CD14-positive monocyte (primary cell): ENCODE results near the gene C16orf96. TPM values are rescaled to one million over a fixed set of nuclear protein-coding genes. Genes with fewer than 3 reads are reported as not detected.
A peak's percentile ranks its signal among the peaks of the same experiment; 100 is the strongest.

Experiments used
- DNase-seq, 3 donors: peaks; one replicate each; pipeline ENCODE4 v3.0.0-alpha.2; 2011 to 2022
- H2AFZ ChIP-seq: 2 replicates; pipeline ENCODE4 v1.6.0; 2012; ENCODE audit warnings: mild to moderate bottlenecking, low read depth, low read length, inconsistent platforms; ENCODE audit not compliant: insufficient read depth, poor library complexity, severe bottlenecking
- H3K27ac ChIP-seq, 2 donors: 1 replicate in 1 of 2; 2 replicates in 1 of 2; pipeline ENCODE4 v1.5.1; 2012 to 2013; ENCODE audit warnings: low read length in 2 of 2, control low read depth in 1 of 2, inconsistent platforms in 1 of 2, low read depth in 1 of 2, mild to moderate bottlenecking in 1 of 2
- H3K27me3 ChIP-seq, 2 donors: one replicate each; pipeline versions ENCODE4 v1.6.0 to v1.6.1; 2011 to 2013; ENCODE audit warnings: low read length in 2 of 2; ENCODE audit not compliant: control insufficient read depth in 2 of 2, insufficient read depth in 2 of 2
- H3K36me3 ChIP-seq, 2 donors: replicated peaks in 1 of 2; 1 replicate in 1 of 2; 2 replicates in 1 of 2; pipeline versions ENCODE4 v1.5.1 to v1.6.1; 2012 to 2013; ENCODE audit warnings: low read length in 2 of 2, control low read depth in 1 of 2, inconsistent platforms in 1 of 2, mild to moderate bottlenecking in 1 of 2; ENCODE audit not compliant: insufficient read depth in 2 of 2, control insufficient read depth in 1 of 2
- H3K4me1 ChIP-seq, 2 donors: 1 replicate in 1 of 2; 2 replicates in 1 of 2; pipeline versions ENCODE4 v1.5.1 to v1.6.1; 2012 to 2013; ENCODE audit warnings: low read length in 2 of 2, control low read depth in 1 of 2, inconsistent platforms in 1 of 2, mild to moderate bottlenecking in 1 of 2, moderate library complexity in 1 of 2; ENCODE audit not compliant: insufficient read depth in 2 of 2, control insufficient read depth in 1 of 2
- H3K4me2 ChIP-seq: replicated peaks from 2 replicates; pipeline ENCODE3; 2012; ENCODE audit warnings: low read length, moderate library complexity, mild to moderate bottlenecking; ENCODE audit not compliant: poor library complexity, severe bottlenecking; ENCODE audit errors: extremely low read depth
- H3K4me3 ChIP-seq, 3 experiments: fragments of 200-600 bp in 1 of 3; sonication (generic) in 1 of 3; replicated peaks in 1 of 3; 1 replicate in 2 of 3; 2 replicates in 1 of 3; pipeline ENCODE4 v1.5.1; 2011 to 2013; ENCODE audit warnings: low read length in 3 of 3, mild to moderate bottlenecking in 3 of 3, control low read depth in 2 of 3, low read depth in 2 of 3, inconsistent platforms in 1 of 3, moderate library complexity in 1 of 3
- H3K79me2 ChIP-seq: 2 replicates; pipeline ENCODE4 v1.6.0; 2012; ENCODE audit warnings: mild to moderate bottlenecking, control low read depth, inconsistent platforms, low read length, moderate library complexity; ENCODE audit not compliant: insufficient read depth
- H3K9ac ChIP-seq: 2 replicates; pipeline ENCODE4 v1.6.0; 2017; ENCODE audit warnings: low read length, mild to moderate bottlenecking; ENCODE audit not compliant: insufficient read depth, poor library complexity, severe bottlenecking
- H3K9me3 ChIP-seq, 2 donors: replicated peaks in 1 of 2; 1 replicate in 1 of 2; 2 replicates in 1 of 2; pipeline versions ENCODE4 v1.5.1 to v1.6.1; 2012 to 2013; ENCODE audit warnings: low read length in 2 of 2, control low read depth in 1 of 2; ENCODE audit not compliant: control insufficient read depth in 1 of 2, insufficient read depth in 1 of 2
- H4K20me1 ChIP-seq: 2 replicates; pipeline ENCODE4 v1.6.0; 2012; ENCODE audit warnings: mild to moderate bottlenecking, low read length, control low read depth, moderate library complexity; ENCODE audit not compliant: insufficient read depth
- H3K27ac Mint-ChIP-seq, 7 donors: one replicate each; pipeline ENCODE4 v1.8.0; 2020; ENCODE audit warnings: mild to moderate bottlenecking in 7 of 7, mixed read lengths in 7 of 7, moderate library complexity in 6 of 7, inconsistent platforms in 2 of 7
- H3K27me3 Mint-ChIP-seq, 3 donors: one replicate each; pipeline ENCODE4 v1.8.0; 2021 to 2022; ENCODE audit warnings: low read depth in 3 of 3, mild to moderate bottlenecking in 3 of 3, mixed read lengths in 3 of 3, moderate library complexity in 3 of 3, inconsistent platforms in 1 of 3
- H3K36me3 Mint-ChIP-seq, 2 donors: one replicate each; pipeline ENCODE4 v1.8.0; 2020; ENCODE audit warnings: mixed read lengths in 2 of 2, inconsistent platforms in 1 of 2, mild to moderate bottlenecking in 1 of 2
- H3K4me1 Mint-ChIP-seq: one replicate; pipeline ENCODE4 v1.8.0; 2020; ENCODE audit warnings: mild to moderate bottlenecking, mixed read lengths
- H3K4me3 Mint-ChIP-seq, 2 donors: one replicate each; pipeline ENCODE4 v1.8.0; 2020; ENCODE audit warnings: mild to moderate bottlenecking in 2 of 2, mixed read lengths in 2 of 2, moderate library complexity in 1 of 2
- H3K9me3 Mint-ChIP-seq, 7 donors: one replicate each; pipeline ENCODE4 v1.8.0; 2020 to 2022; ENCODE audit warnings: mixed read lengths in 7 of 7, mild to moderate bottlenecking in 6 of 7, moderate library complexity in 6 of 7, inconsistent platforms in 2 of 7
- CTCF ChIP-seq: fragments of 200-600 bp; IDR thresholded peaks from one replicate; pipeline ENCODE4 v1.8.0; 2022; ENCODE audit warnings: antibody characterized with exemption, mild to moderate bottlenecking
- WGBS: methylation state at CpG from one replicate; pipeline ENCODE4 v1.1.5; 2013; ENCODE audit warnings: missing lambda C conversion rate; ENCODE audit not compliant: insufficient coverage; 5-methylcytosine and 5-hydroxymethylcytosine counted together
- intact Hi-C, 2 donors: fragments of 100-400 bp; cut with micrococcal nuclease; formaldehyde crosslinking; loops; one replicate each; pipeline versions ENCODE4 v1.15.0 to v1.15.1; 2023
- polyA plus RNA-seq, 3 donors: library from polyadenylated mRNA; depleted of rRNA in 1 of 3; unstranded in 2 of 3; stranded (reverse) in 1 of 3; fragments of 300-500 nt in 2 of 3; fragments of >200 nt in 1 of 3; fragmentation: Illumina TruSeq in 2 of 3; gene quantifications; 1 replicate in 2 of 3; 2 replicates in 1 of 3; pipeline ENCODE4 v1.2.3, GENCODE V29; 2012 to 2021

Gene C16orf96
- polyA plus RNA-seq, 3 donors: 0.13 TPM; not detected in 2

GRCh38 chr16:4603624-4604170, 47.6 kb downstream of the C16orf96 start:
- peaks cover 14% of the 10 kb centered on the region for H4K20me1 ChIP-seq
- H3K36me3 ChIP-seq: peaks cover 15 to 17% of the 10 kb centered on the region in 2 donors
- H3K4me1 ChIP-seq: no peaks in the 10 kb centered on the region
- Mint-ChIP-seq H3K4me3 (no peak overlapping the region), H3K36me3 (peaks cover 7 to 18% of the 10 kb centered on the region in 2 donors), H3K27ac (peak overlapping the region in 2 of 7 donors; percentile 14 to 19), H3K9me3 (no peaks in the 10 kb centered on the region), H3K4me1 (peaks cover 5% of the 10 kb centered on the region), H3K27me3 (peaks cover 0 to 4% (median 1%) of the 10 kb centered on the region in 3 donors)
- no peak overlapping the region for H2AFZ ChIP-seq
- H3K9me3 ChIP-seq: no peaks in the 10 kb centered on the region
- no peak overlapping the region for H3K4me3 ChIP-seq
- TF ChIP-seq CTCF: no peak
- H3K79me2 ChIP-seq: no peaks in the 10 kb centered on the region
- H3K4me2 ChIP-seq: no peak overlapping the region
- no peak for DNase-seq
- no peak overlapping the region for H3K9ac ChIP-seq
- no peak overlapping the region for H3K27ac ChIP-seq
- WGBS: 85% methylated on average over 13 of the region's 13 CpGs
- intact Hi-C loops: no loop called here
- H3K27me3 ChIP-seq: no peaks in the 10 kb centered on the region

GRCh38 chr16:4604401-4604800, 48.3 kb downstream of the C16orf96 start:
- Histone ChIP-seq H3K9me3 (no peaks in the 10 kb centered on the region), H3K36me3 (peaks cover 22% of the 10 kb centered on the region in 2 donors), H3K27ac (no peak overlapping the region), H3K27me3 (no peaks in the 10 kb centered on the region), H3K4me3 (no peak overlapping the region), H3K4me1 (no peaks in the 10 kb centered on the region), H3K4me2 (no peak overlapping the region), H2AFZ (no peak overlapping the region), H3K9ac (no peak overlapping the region), H4K20me1 (peaks cover 18% of the 10 kb centered on the region), H3K79me2 (peaks cover 2% of the 10 kb centered on the region)
- H3K4me3 Mint-ChIP-seq: no peak overlapping the region
- peaks cover 5% of the 10 kb centered on the region for H3K4me1 Mint-ChIP-seq
- H3K9me3 Mint-ChIP-seq: no peaks in the 10 kb centered on the region
- H3K27me3 Mint-ChIP-seq: peaks cover 0 to 4% (median 1%) of the 10 kb centered on the region in 3 donors
- no peak for DNase-seq
- H3K27ac Mint-ChIP-seq: no peak overlapping the region
- WGBS: 86% methylated on average over 15 of the region's 15 CpGs
- no peak for TF ChIP-seq CTCF
- intact Hi-C loops: no loop called here
- peaks cover 9 to 25% of the 10 kb centered on the region in 2 donors for H3K36me3 Mint-ChIP-seq
